ENCODE data around the gene CCDC59. TPM values are rescaled to one million over a fixed set of nuclear protein-coding genes. Genes with fewer than 3 reads are reported as not detected.

CCDC59 gene
- total and polyA plus RNA-seq, 10 of the 15 experiments (the other 5 are each of a cell fraction or from before 2014, with no cell fraction given) = 30.4 to 128 (median 84.0) TPM

DNA sequence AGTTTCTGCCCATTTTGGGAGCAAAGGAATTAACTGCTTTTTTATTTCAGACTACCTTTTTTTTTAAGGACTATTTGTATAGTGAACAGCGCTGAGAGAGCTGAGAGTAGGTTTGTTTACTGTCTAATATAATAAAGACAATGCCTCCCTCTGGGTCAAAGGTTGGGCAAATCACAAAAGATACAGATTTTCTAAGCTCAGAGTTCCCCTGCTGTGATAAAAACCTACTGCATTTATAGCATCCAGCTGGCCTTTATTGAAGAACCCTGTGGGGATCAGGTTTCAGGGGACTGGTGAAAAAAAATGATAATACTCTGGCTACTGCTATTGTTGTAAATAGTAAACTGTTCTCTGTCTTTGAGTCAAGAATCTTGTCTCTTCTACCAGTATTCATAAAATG is 28.7 kb downstream of the CCDC59 start (continued):
- TF ChIP-seq FOXK2 (IDR thresholded peaks at IDR 0.05) = no peak
- no peak for TF ChIP-seq ASH2L (IDR thresholded peaks at IDR 0.05; ENCODE audit: borderline replicate concordance, low read depth)
- no peak for TF ChIP-seq MAX (IDR thresholded peaks at IDR 0.05; ENCODE audit: low read depth, low read length)
- no peak for TF ChIP-seq ZBTB4 (CRISPR knock-in tag; IDR thresholded peaks at IDR 0.05)
- TF ChIP-seq, protein P1, sequence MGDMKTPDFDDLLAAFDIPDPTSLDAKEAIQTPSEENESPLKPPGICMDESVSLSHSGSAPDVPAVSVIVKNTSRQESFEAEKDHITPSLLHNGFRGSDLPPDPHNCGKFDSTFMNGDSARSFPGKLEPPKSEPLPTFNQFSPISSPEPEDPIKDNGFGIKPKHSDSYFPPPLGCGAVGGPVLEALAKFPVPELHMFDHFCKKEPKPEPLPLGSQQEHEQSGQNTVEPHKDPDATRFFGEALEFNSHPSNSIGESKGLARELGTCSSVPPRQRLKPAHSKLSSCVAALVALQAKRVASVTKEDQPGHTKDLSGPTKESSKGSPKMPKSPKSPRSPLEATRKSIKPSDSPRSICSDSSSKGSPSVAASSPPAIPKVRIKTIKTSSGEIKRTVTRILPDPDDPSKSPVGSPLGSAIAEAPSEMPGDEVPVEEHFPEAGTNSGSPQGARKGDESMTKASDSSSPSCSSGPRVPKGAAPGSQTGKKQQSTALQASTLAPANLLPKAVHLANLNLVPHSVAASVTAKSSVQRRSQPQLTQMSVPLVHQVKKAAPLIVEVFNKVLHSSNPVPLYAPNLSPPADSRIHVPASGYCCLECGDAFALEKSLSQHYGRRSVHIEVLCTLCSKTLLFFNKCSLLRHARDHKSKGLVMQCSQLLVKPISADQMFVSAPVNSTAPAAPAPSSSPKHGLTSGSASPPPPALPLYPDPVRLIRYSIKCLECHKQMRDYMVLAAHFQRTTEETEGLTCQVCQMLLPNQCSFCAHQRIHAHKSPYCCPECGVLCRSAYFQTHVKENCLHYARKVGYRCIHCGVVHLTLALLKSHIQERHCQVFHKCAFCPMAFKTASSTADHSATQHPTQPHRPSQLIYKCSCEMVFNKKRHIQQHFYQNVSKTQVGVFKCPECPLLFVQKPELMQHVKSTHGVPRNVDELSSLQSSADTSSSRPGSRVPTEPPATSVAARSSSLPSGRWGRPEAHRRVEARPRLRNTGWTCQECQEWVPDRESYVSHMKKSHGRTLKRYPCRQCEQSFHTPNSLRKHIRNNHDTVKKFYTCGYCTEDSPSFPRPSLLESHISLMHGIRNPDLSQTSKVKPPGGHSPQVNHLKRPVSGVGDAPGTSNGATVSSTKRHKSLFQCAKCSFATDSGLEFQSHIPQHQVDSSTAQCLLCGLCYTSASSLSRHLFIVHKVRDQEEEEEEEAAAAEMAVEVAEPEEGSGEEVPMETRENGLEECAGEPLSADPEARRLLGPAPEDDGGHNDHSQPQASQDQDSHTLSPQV (IDR thresholded peaks at IDR 0.05) = no peak
- no peak for TF ChIP-seq SIN3A (IDR thresholded peaks at IDR 0.05; ENCODE audit: low read depth, low read length)
- TF ChIP-seq POU2F2 (IDR thresholded peaks at IDR 0.05; ENCODE audit: borderline replicate concordance, low read depth, low read length) = no peak

Measured in GM12878 (cell line).